Measurements from ENCODE around the gene GUCY1A1. TPM values are rescaled to one million over a fixed set of nuclear protein-coding genes. Genes with fewer than 3 reads are reported as not detected.

GUCY1A1 gene
- total RNA-seq, 1 donor from 2014 or later = 1.5 TPM

GRCh38 chr4:155620637-155621036 is 46.0 kb upstream of the GUCY1A1 start:
- Histone ChIP-seq H4K20me1 (ENCODE audit: low read depth) (no peaks in the 10 kb centered on the region), H3K4me3 (no peak overlapping the region), H3K4me2 (no peak overlapping the region), H3K27me3 (no peaks in the 10 kb centered on the region), H3K27ac (no peak overlapping the region), H2AFZ (replicated peaks) (no peak overlapping the region), H3F3A (ENCODE audit: low read depth) (no peaks in the 10 kb centered on the region), H3K4me1 (no peaks in the 10 kb centered on the region), H3K79me2 (ENCODE audit: low read depth) (no peaks in the 10 kb centered on the region), H3K36me3 (no peaks in the 10 kb centered on the region), H3K9me3 (ENCODE audit: low read depth) (no peaks in the 10 kb centered on the region), H3K9ac (no peak overlapping the region)
- Mint-ChIP-seq H3K4me1 (no peaks in the 10 kb centered on the region), H3K36me3 (no peaks in the 10 kb centered on the region), H3K4me3 (no peak overlapping the region), H3K27ac (no peak overlapping the region), H3K9me3 (no peaks in the 10 kb centered on the region), H3K27me3 (ENCODE audit: insufficient read depth, low read depth) (no peaks in the 10 kb centered on the region)
- TF ChIP-seq, protein P1, sequence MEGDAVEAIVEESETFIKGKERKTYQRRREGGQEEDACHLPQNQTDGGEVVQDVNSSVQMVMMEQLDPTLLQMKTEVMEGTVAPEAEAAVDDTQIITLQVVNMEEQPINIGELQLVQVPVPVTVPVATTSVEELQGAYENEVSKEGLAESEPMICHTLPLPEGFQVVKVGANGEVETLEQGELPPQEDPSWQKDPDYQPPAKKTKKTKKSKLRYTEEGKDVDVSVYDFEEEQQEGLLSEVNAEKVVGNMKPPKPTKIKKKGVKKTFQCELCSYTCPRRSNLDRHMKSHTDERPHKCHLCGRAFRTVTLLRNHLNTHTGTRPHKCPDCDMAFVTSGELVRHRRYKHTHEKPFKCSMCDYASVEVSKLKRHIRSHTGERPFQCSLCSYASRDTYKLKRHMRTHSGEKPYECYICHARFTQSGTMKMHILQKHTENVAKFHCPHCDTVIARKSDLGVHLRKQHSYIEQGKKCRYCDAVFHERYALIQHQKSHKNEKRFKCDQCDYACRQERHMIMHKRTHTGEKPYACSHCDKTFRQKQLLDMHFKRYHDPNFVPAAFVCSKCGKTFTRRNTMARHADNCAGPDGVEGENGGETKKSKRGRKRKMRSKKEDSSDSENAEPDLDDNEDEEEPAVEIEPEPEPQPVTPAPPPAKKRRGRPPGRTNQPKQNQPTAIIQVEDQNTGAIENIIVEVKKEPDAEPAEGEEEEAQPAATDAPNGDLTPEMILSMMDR (IDR thresholded peaks at IDR 0.05) = no peak
- TF ChIP-seq EZH2 (IDR thresholded peaks at IDR 0.05) (no peak), EZH2phosphoT487 (IDR thresholded peaks at IDR 0.05) (no peak)
- DNase-seq (ENCODE audit: low spot score) = no peak

GRCh38 chr4:155624478-155624877 is 42.2 kb upstream of the GUCY1A1 start:
- no peak overlapping the region for H3K9ac ChIP-seq
- H4K20me1 ChIP-seq (ENCODE audit: low read depth) = no peaks in the 10 kb centered on the region
- no peaks in the 10 kb centered on the region for H3K9me3 ChIP-seq (ENCODE audit: low read depth)
- H3K4me2 ChIP-seq = no peak overlapping the region
- H3K4me1 ChIP-seq = no peaks in the 10 kb centered on the region
- H3K79me2 ChIP-seq (ENCODE audit: low read depth) = no peaks in the 10 kb centered on the region
- no peak overlapping the region for H3K4me3 ChIP-seq
- no peak overlapping the region for H3K27ac ChIP-seq
- no peak overlapping the region for H3K27ac Mint-ChIP-seq
- no peaks in the 10 kb centered on the region for H3K9me3 Mint-ChIP-seq
- no peak for TF ChIP-seq EZH2phosphoT487 (IDR thresholded peaks at IDR 0.05)
- TF ChIP-seq EZH2 (IDR thresholded peaks at IDR 0.05) = no peak
- TF ChIP-seq, protein P1 (IDR thresholded peaks at IDR 0.05) = no peak
- no peaks in the 10 kb centered on the region for H3K27me3 ChIP-seq
- no peaks in the 10 kb centered on the region for H3K36me3 Mint-ChIP-seq
- no peak overlapping the region for H3K4me3 Mint-ChIP-seq
- H3K4me1 Mint-ChIP-seq = peaks cover 6% of the 10 kb centered on the region
- no peaks in the 10 kb centered on the region for H3F3A ChIP-seq (ENCODE audit: low read depth)
- H3K36me3 ChIP-seq = no peaks in the 10 kb centered on the region
- no peak for DNase-seq (ENCODE audit: low spot score)
- no peak overlapping the region for H2AFZ ChIP-seq (replicated peaks)
- H3K27me3 Mint-ChIP-seq (ENCODE audit: insufficient read depth, low read depth) = no peaks in the 10 kb centered on the region

GRCh38 chr4:155626561-155626960 is 40.1 kb upstream of the GUCY1A1 start:
- Mint-ChIP-seq H3K27ac (no peak overlapping the region), H3K27me3 (ENCODE audit: insufficient read depth, low read depth) (no peaks in the 10 kb centered on the region), H3K36me3 (no peaks in the 10 kb centered on the region), H3K9me3 (no peaks in the 10 kb centered on the region), H3K4me1 (peaks cover 6% of the 10 kb centered on the region), H3K4me3 (no peak overlapping the region)
- Histone ChIP-seq H3F3A (ENCODE audit: low read depth) (no peaks in the 10 kb centered on the region), H2AFZ (replicated peaks) (no peak overlapping the region), H3K36me3 (no peaks in the 10 kb centered on the region), H3K9me3 (ENCODE audit: low read depth) (no peaks in the 10 kb centered on the region), H3K4me2 (no peak overlapping the region), H3K27me3 (no peaks in the 10 kb centered on the region), H3K9ac (no peak overlapping the region), H3K79me2 (ENCODE audit: low read depth) (no peaks in the 10 kb centered on the region), H3K4me1 (no peaks in the 10 kb centered on the region), H4K20me1 (ENCODE audit: low read depth) (no peaks in the 10 kb centered on the region), H3K4me3 (no peak overlapping the region), H3K27ac (no peak overlapping the region)
- DNase-seq (ENCODE audit: low spot score) = no peak
- TF ChIP-seq EZH2 (IDR thresholded peaks at IDR 0.05) (no peak), EZH2phosphoT487 (IDR thresholded peaks at IDR 0.05) (no peak)
- TF ChIP-seq, protein P1 (IDR thresholded peaks at IDR 0.05) = no peak
